Stomach (tissue), 9 donors: ENCODE data around the gene TSPAN2. TPM values are rescaled to one million over a fixed set of nuclear protein-coding genes. Genes with fewer than 3 reads are reported as not detected.

ENCODE experiments used
- DNase-seq, 2 donors: peaks; one replicate each; pipeline versions ENCODE4 v3.0.0 to v3.0.0-alpha.2; 2013 to 2019
- H3K27ac ChIP-seq, 5 donors: fragments of 200-600 bp in 4 of 5; sonication (generic) in 4 of 5; one replicate each; pipeline ENCODE4 v1.5.1; 2013 to 2019; ENCODE audit warnings: mild to moderate bottlenecking in 1 of 5, moderate library complexity in 1 of 5
- H3K27me3 ChIP-seq, 3 donors: fragments of 200-600 bp; sonication (generic); one replicate each; pipeline ENCODE4 v1.5.1; 2017 to 2019; ENCODE audit warnings: mixed run types in 1 of 3
- H3K36me3 ChIP-seq, 4 donors: fragments of 200-600 bp; sonication (generic); 1 replicate in 3 of 4; 2 replicates in 1 of 4; pipeline ENCODE4 v1.5.1; 2016 to 2019
- H3K4me1 ChIP-seq, 4 donors: fragments of 200-600 bp; sonication (generic); one replicate each; pipeline ENCODE4 v1.5.1; 2016 to 2019
- H3K4me3 ChIP-seq, 4 donors: fragments of 200-600 bp; sonication (generic) in 3 of 4; one replicate each; pipeline ENCODE4 v1.5.1; 2016 to 2019; ENCODE audit warnings: mild to moderate bottlenecking in 1 of 4
- H3K9me3 ChIP-seq, 4 donors: fragments of 200-600 bp; sonication (generic); one replicate each; pipeline ENCODE4 v1.5.1; 2016 to 2019
- EP300 ChIP-seq: sonication (generic); formaldehyde crosslinking; IDR thresholded peaks from one replicate; pipeline ENCODE4 v1.6.1; 2017; ENCODE audit warnings: antibody characterized with exemption
- POLR2A ChIP-seq, 4 donors: fragments of 450-650 bp; IDR thresholded peaks; one replicate each; pipeline ENCODE4 v1.6.1; 2016; ENCODE audit warnings: antibody characterized with exemption in 4 of 4, control low read depth in 2 of 4, mild to moderate bottlenecking in 1 of 4, moderate library complexity in 1 of 4
- POLR2AphosphoS5 ChIP-seq, 3 donors: sonication (generic); formaldehyde crosslinking; IDR thresholded peaks; one replicate each; pipeline ENCODE4 v1.6.1; 2016; ENCODE audit warnings: antibody characterized with exemption in 3 of 3
- WGBS, 5 donors: extraction: QIAGEN DNeasy Blood & Tissue Kit in 3 of 5; methylation state at CpG; one replicate each; pipeline versions ENCODE4 v1.1.5 to v1.1.7; 2013 to 2018; 5-methylcytosine and 5-hydroxymethylcytosine counted together
- intact Hi-C: fragments of 100-400 bp; cut with DNase I; formaldehyde crosslinking; loops from one replicate; pipeline ENCODE4 v1.15.1; 2023; ENCODE audit warnings: low total_unique reads
- polyA plus RNA-seq, 3 donors: library from polyadenylated mRNA; stranded (reverse); fragments of 200-250 nt; gene quantifications; one replicate each; pipeline ENCODE4 v1.2.3, GENCODE V29; 2013
- total RNA-seq, 5 donors: library from RNA; depleted of rRNA; stranded (reverse); fragments of >200 nt; gene quantifications; one replicate each; pipeline versions ENCODE4 v1.1.0 to v1.2.3, GENCODE V29; 2014 to 2016
- TF ChIP-seq, protein P1 (sequence below), 7 experiments: fragments of 450-650 bp in 4 of 7; fragments of 200-600 bp in 3 of 7; sonication (generic) in 3 of 7; IDR thresholded peaks; one replicate each; pipeline ENCODE4 v1.5.1; 2016 to 2019; ENCODE audit warnings: antibody characterized with exemption in 7 of 7, control low read depth in 2 of 7, mild to moderate bottlenecking in 1 of 7
- donor health status: healthy with polysubstance abuse.
- donor health status: Bipolar disorder and iron deficiency.
- donor health status: healthy.

Gene TSPAN2
- total and polyA plus RNA-seq, 8 donors = 2.6 to 39.7 (median 10.2) TPM

DNA sequence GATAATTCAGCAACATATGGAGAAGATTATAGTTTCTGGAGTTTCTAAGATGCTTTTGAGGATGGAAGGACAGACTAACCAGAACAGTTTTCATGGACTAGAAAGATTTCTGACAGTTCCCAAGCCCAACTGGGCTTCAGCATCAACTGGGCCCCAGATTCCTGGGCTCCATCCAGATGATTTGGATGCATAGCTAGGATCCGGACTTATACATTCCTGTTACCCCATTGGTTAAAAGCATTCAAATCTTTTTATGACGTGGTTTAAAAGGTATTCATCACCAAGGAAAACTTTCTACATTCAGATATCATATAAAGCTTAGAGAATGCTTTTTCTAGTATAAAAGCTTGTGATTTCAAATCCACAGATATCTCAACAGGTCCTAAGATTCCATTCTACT is 30.0 kb downstream of the TSPAN2 start:
- no peak for TF ChIP-seq POLR2AphosphoS5 (IDR thresholded peaks at IDR 0.05)
- no peak for TF ChIP-seq POLR2A (IDR thresholded peaks at IDR 0.05)
- TF ChIP-seq, protein P1, sequence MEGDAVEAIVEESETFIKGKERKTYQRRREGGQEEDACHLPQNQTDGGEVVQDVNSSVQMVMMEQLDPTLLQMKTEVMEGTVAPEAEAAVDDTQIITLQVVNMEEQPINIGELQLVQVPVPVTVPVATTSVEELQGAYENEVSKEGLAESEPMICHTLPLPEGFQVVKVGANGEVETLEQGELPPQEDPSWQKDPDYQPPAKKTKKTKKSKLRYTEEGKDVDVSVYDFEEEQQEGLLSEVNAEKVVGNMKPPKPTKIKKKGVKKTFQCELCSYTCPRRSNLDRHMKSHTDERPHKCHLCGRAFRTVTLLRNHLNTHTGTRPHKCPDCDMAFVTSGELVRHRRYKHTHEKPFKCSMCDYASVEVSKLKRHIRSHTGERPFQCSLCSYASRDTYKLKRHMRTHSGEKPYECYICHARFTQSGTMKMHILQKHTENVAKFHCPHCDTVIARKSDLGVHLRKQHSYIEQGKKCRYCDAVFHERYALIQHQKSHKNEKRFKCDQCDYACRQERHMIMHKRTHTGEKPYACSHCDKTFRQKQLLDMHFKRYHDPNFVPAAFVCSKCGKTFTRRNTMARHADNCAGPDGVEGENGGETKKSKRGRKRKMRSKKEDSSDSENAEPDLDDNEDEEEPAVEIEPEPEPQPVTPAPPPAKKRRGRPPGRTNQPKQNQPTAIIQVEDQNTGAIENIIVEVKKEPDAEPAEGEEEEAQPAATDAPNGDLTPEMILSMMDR (IDR thresholded peaks at IDR 0.05) = no peak
- no peak for TF ChIP-seq EP300
- H3K27me3 ChIP-seq = no peaks in the 10 kb centered on the region
- 39 to 47% (median 46%) methylated on average over 2 of the region's 2 CpGs for WGBS, 5 donors
- no peaks in the 10 kb centered on the region for H3K9me3 ChIP-seq
- H3K27ac ChIP-seq = no peak overlapping the region
- DNase-seq = no peak
- H3K4me3 ChIP-seq = no peak overlapping the region
- intact Hi-C loops = no loop called here
- H3K4me1 ChIP-seq = peaks cover 0 to 24% (median 19%) of the 10 kb centered on the region in 4 donors
- peaks cover 0 to 6% (median 0%) of the 10 kb centered on the region in 4 donors for H3K36me3 ChIP-seq

GRCh38 chr1:115057661-115058254 is 31.5 kb downstream of the TSPAN2 start:
- Histone ChIP-seq H3K4me3 (no peak overlapping the region), H3K4me1 (peaks cover 0 to 19% (median 15%) of the 10 kb centered on the region in 4 donors), H3K36me3 (peaks cover 0 to 6% (median 0%) of the 10 kb centered on the region in 4 donors), H3K9me3 (no peaks in the 10 kb centered on the region), H3K27me3 (no peaks in the 10 kb centered on the region), H3K27ac (peak overlapping the region in 4 of 5 donors; percentile 63 to 77 (median 72))
- DNase-seq = no peak
- TF ChIP-seq EP300 (no peak), POLR2AphosphoS5 (IDR thresholded peaks at IDR 0.05) (no peak), POLR2A (IDR thresholded peaks at IDR 0.05) (no peak)
- TF ChIP-seq, protein P1 (IDR thresholded peaks at IDR 0.05) = no peak
- intact Hi-C loops = no loop called here
- 72 to 76% (median 74%) methylated on average over 5 to 6 of the region's 6 CpGs for WGBS, 5 donors

DNA sequence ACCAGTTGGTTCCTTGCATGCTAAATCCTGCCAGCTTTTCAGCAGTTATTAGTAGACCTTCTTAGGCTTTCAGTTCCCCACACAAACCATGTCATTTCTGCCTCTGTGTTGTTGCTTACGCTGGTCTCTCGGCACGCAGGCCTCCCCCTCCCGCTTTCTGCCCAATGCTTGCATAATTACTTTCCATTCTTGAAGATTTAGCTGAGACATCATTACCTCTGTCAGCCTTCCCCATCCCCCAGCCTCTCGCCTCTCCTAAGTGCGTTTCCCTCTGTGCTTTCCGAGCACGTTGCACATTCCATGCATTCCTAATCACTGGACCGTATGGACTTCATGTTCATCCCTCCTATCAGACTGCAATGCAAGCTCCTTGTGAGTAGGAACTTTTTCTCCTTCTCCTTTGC is 32.9 kb downstream of the TSPAN2 start:
- 59 to 77% (median 62%) methylated on average over 9 of the region's 9 CpGs for WGBS, 5 donors
- intact Hi-C loops = no loop called here
- Histone ChIP-seq H3K27me3 (no peaks in the 10 kb centered on the region), H3K9me3 (no peaks in the 10 kb centered on the region), H3K36me3 (peaks cover 0 to 6% (median 0%) of the 10 kb centered on the region in 4 donors), H3K27ac (peak overlapping the region; percentile 37 to 77 (median 71)), H3K4me3 (peak overlapping the region in 1 of 4 donors; percentile 13), H3K4me1 (peaks cover 0 to 7% (median 3%) of the 10 kb centered on the region in 4 donors)
- peak in 1 of 2 donors; percentile 68 for DNase-seq
- TF ChIP-seq POLR2A (IDR thresholded peaks at IDR 0.05) (no peak), POLR2AphosphoS5 (IDR thresholded peaks at IDR 0.05) (peak; percentile 37 to 74 (median 68)), EP300 (peak; percentile 70)

DNA sequence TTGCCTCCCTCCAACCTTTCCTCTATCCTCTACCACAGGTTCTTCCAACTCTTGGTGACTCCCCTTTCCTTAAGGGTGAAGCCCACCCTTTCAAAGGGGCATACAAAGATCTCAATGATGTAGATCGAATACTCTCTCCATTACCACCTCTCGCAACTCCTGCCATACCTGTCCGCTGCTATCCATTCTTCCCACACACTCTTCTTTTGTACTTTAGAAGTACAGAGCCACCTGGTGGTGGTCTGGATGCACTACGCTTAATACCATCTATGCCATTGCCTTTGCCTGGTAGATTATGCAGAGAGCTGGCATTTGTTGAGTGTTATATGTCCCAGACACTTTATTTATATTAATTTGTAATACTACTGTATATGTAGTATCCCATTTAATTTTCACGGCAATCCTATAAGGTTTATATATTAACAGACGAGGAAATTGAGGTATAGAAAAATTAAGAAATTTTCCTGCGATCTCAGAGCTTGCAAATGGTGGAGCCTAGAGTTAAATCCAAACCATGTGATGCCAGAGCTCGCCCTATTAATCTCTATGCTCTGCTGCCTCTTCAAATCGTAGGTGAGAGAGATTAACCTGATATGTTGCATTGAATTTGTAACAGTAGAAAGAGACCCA is 36.7 kb downstream of the TSPAN2 start:
- Histone ChIP-seq H3K4me3 (no peak overlapping the region), H3K27me3 (no peaks in the 10 kb centered on the region), H3K36me3 (peaks cover 0 to 10% (median 0%) of the 10 kb centered on the region in 4 donors), H3K9me3 (no peaks in the 10 kb centered on the region), H3K27ac (peak overlapping the region in 1 of 5 donors; percentile 1), H3K4me1 (peaks cover 0 to 6% (median 2%) of the 10 kb centered on the region in 4 donors)
- peak; percentile 77 to 78 for DNase-seq
- TF ChIP-seq EP300 = no peak
- TF ChIP-seq, protein P1 (IDR thresholded peaks at IDR 0.05) = peak in 5 of 7 experiments; percentile 55 to 85 (median 74)
- intact Hi-C loops = no loop called here
- 36 to 44% (median 39%) methylated on average over 9 of the region's 9 CpGs for WGBS, 5 donors
